VCaP (cell line): ENCODE data around the gene KIAA1549.
A peak's percentile ranks its signal among the peaks of the same experiment; 100 is the strongest.

Experiments
- H3K27ac ChIP-seq: fragments of 450-650 bp; 2 replicates; pipeline ENCODE4 v1.5.1; 2017
- TF ChIP-seq, protein P1 (sequence below): fragments of 450-650 bp; conservative IDR thresholded peaks from 2 replicates; pipeline ENCODE4 v1.5.1; 2017; ENCODE audit warnings: mild to moderate bottlenecking, moderate library complexity

KIAA1549 gene

DNA sequence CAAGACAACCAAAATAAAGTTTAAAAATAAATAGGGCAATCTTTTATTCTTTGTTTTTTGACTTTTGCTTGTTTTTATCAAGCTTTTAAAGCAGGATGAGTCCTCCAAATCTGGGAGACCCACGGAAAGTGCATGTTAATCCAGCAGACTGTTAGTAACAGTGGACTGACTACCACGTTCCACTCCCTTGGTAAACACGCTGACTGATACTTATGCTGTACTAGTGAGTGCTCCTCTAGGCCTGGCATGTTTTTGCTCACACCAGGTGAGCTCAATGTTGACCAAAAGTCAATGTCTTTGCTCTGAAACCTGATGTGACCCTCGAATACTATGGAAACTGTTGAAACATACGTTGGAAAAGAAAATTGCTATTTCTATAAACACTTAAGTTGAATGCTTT, 88.4 kb downstream of the KIAA1549 start:
- TF ChIP-seq, protein P1, sequence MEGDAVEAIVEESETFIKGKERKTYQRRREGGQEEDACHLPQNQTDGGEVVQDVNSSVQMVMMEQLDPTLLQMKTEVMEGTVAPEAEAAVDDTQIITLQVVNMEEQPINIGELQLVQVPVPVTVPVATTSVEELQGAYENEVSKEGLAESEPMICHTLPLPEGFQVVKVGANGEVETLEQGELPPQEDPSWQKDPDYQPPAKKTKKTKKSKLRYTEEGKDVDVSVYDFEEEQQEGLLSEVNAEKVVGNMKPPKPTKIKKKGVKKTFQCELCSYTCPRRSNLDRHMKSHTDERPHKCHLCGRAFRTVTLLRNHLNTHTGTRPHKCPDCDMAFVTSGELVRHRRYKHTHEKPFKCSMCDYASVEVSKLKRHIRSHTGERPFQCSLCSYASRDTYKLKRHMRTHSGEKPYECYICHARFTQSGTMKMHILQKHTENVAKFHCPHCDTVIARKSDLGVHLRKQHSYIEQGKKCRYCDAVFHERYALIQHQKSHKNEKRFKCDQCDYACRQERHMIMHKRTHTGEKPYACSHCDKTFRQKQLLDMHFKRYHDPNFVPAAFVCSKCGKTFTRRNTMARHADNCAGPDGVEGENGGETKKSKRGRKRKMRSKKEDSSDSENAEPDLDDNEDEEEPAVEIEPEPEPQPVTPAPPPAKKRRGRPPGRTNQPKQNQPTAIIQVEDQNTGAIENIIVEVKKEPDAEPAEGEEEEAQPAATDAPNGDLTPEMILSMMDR = no peak
- H3K27ac ChIP-seq = no peak overlapping the region

DNA sequence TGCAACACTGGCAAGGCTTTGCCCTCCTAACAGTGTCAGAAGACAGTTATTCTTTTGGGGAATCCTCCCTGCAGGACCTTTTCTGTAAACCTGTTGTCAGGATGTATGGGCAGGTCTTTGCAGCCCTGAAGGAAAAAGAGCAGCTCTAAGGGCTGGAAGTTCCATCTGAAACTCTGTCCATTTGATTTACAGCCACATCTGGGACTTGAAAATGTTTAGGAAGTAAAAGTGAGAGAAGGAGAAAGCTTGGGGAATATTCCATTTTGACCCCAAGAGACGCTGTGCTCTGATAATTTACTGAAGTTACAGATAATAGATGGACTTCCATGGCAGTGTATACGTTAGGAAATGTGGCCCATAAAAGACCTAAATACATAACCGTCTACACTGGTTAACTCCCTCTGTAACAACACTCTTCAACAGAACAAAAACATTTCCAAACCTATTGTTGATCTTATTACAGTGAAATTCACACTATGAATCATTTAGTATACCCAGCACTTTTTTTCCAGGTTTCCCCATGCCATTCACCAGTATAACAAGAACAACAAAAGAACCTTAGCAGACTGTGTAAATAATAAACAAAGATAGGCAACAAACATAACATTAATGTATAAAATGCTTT, 89.1 kb downstream of the KIAA1549 start:
- no peak overlapping the region for H3K27ac ChIP-seq
- TF ChIP-seq, protein P1 = no peak

DNA sequence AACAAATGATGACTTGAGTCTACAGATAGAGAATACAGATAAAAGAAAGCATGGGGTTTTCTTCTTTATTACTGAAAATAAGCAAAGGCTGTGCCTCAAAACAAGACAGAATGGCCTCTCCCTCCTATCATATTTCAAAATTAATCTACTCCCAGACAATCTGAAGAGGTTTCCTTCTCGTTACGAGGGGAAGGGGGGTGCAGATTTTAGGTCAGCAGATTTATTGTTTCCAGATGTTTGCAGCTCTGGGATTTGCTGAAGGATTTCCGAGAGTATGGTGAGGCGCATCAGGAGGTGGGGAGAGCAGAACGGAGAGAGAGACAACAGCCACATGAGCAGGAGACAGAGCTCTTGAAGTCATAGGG, 89.8 kb downstream of the KIAA1549 start:
- TF ChIP-seq, protein P1 = no peak
- no peak overlapping the region for H3K27ac ChIP-seq

DNA sequence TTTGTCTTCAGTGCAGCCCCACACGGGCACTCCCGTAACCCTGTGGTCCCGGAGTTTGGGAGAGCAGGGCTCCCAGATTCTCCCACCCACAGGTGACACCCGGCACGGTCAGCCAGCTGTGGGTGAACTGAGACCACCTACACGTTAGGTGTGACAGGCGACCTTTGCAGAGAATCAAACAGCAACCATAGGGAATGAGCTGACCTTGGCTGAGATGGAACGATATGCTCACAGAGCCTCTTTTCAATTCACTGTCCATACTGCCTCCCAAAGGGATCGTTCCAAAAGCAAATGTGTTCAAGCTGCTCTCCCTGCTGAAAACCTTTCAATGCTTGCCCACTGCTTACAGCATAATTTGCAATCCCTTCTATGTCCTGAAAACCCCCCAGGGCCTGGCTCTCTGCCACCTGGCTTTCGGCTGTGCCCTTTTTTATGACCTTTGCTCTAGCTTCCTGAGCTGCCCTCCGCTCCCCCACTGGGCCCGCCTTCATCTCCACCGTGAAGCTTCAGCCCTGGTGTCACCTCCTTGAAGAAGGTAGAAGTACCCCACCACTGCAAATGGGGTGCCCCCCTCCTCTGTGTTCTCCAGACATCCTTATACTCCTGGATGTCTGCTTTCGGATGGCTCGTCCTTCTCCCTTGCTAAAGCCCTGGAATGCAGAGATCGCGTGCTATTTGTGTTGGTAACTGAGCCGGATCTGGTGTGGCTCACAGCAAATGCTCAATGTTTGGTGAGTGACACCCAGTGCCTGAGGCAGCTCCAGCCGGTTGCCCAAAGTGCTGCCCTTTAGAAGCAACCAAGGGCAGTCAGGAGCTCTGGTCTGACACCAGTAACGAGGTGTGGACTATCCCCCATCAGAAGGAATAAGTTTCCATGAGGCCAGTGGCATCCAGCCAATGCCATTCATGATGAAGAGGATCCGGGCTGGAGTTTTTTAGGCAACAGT, 90.4 kb downstream of the KIAA1549 start:
- no peak overlapping the region for H3K27ac ChIP-seq
- TF ChIP-seq, protein P1 = no peak

GRCh38 chr7:138889582-138890498, 91.3 kb downstream of the KIAA1549 start:
- TF ChIP-seq, protein P1 = no peak
- no peak overlapping the region for H3K27ac ChIP-seq

- peak overlapping the region; percentile 27 for H3K27ac ChIP-seq
- TF ChIP-seq, protein P1 = no peak
Measured at GRCh38 chr7:138887872-138888656, 93.1 kb downstream of the KIAA1549 start.
